HG03060 (cell line): ENCODE data around the gene LMNA.
"Not testable (repeated sequence)": the region's sequence is repeated elsewhere in the genome, so short reads cannot be mapped to it uniquely, and the experiment has no call there.

ENCODE experiments used
- ATAC-seq: cut with Tn5 transposase; IDR thresholded peaks from one replicate; pipeline ENCODE4 v1.9.1; 2021; ENCODE audit warnings: low read depth, moderate number of reproducible peaks; ENCODE audit not compliant: unreplicated experiment

LMNA gene

DNA sequence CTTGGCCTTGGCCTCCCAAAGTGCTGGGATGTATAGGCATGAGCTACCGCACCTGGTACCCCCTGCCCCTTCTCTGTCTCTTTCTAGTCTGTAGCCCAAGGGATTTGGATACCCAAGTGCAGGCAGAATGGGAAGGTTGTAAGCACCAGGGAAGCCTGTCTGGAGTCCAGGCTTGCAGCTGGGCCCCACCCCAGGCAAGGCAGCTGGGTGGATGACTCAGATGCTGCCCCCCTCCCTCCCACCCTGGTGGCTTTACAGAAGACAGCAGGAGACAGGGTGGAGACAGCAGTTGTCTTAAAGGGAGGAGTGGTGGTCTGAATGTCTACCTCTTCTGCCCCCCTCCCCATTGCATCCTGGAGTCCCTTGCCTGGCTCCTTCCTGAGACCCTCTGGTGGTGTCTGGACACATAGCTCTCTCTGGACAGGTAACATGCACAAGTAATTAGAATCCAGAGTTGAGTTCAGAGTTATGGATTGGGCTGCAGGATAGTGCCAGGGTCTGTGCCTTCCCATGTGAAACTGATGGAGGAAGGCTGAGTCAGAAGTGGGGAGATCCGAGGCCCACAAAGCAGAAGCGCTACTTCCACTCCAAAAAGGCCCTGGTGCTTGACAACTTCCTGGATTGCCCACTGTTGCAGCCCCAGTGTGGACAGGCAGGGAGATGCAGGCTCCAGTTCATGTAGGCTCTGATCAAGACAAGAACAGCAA lies 5.1 kb downstream of the LMNA start:
- no peak for ATAC-seq

DNA sequence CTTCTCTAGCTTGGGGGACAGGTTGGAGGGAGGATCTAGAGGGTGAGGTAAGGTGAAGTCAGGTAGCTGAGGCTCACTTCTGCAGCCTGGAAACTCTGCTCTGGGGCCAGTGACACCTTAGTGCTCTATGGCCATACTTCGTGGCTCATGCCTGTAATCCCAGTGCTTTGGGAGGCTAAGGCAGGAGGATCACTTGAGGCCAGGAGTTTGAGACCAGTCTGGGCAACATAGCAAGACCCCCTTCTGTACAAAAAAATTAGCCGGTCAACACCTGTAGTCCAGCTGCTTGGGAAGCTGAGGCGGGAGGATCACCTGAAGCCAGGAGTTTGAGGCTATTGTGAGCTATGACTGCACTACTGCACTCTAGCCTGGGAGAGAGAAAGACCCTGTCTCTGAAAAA lies 5.8 kb downstream of the LMNA start:
- ATAC-seq, result no peak

DNA sequence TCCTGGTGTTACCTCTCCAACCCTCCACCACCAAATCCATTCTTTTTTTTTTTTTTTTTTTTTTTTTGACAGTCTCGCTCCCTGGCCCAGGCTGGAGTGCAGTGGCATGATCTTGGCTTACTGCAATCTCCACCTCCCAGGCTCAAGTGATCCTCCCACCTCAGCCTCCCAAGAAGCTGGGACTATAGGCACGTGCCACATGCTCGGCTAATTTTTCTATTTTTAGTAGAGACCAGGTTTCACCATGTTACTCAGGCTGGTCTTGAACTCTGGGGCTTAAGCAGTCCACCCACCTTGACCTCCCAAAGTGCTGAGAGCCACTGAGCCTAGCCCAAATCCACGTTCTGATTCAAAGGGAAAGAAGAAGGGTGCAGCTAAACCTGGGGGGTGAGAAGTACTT lies 6.5 kb downstream of the LMNA start:
- ATAC-seq, result not testable (repeated sequence)

DNA sequence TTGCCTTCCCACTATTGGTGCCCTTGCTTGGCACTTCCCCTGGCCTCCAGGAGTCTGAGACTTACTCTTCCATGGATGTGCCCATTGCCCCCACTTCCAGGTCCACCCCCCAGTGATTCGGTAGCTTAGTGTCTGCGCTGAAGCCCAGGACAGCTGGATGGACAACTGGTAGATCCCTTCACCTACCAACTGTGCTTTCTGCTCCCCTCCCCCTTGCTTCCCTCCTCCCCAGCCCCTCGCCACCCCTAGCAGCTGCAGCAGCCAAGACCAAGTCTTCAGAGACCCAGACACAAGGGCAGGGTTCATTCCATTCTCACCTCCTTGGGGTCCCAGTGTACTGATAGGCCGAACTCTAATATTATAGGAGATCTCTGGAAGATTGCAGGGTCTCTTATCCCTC lies 6.9 kb downstream of the LMNA start:
- ATAC-seq, result no peak

DNA sequence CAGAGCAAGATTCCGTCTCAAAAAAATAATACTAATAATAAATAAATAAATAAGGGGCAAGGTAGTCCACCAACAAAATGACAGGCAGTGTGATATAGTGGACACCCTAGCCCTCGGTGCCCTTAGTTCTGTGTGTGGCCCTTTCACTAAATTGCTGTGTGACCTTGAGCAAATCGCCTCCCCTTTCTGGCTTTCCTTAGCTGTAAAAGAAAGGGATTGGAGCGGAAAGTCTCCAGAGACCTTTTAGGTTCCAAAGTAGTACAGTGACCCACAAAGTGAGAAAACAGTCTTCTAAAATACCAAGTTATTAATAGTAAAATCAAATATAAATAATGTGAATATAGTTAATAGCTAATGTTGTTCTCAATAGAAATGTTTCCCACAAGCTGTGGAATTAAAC lies 7.6 kb downstream of the LMNA start:
- ATAC-seq, result no peak

DNA sequence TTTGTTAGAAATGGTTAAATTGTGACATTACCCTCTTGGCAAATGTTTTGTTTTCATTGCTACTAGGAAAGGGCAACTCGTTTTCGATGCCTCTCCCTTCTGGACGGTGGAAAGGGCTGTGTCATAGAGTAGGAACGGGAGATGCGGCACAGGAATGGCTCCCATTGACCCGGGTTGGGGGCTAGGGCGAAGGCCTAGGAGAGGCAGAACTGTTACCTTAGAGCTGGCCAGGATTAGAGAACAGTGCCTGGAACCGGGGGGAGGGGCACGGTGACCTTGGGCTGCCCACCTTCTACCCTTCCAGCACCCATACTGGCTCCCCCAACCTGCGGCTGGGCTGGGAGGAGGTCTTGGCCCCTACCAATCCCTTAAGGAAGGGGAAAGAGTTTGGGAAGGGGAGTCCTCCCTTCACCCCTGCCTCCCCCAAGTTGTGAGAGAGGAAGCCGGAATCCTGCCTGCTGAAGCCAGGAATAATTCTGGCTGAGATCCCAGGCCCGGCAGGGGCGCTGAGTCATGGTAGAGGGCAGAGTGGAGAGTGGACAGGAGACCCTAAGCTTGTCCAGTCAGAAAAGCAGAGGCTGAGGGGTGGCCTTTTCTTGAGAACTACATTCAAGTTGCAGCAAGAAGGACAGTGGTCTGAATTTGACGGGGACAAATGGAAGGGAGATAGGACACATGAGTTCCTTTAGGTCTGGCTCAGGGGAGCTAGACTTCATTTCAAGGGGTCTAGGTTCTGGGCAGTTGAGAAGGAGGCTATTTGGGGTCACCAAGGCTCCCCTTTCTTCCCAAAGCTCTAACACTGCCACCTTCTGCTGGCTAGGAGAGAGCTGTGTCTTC lies 8.2 kb downstream of the LMNA start:
- ATAC-seq, result no peak

DNA sequence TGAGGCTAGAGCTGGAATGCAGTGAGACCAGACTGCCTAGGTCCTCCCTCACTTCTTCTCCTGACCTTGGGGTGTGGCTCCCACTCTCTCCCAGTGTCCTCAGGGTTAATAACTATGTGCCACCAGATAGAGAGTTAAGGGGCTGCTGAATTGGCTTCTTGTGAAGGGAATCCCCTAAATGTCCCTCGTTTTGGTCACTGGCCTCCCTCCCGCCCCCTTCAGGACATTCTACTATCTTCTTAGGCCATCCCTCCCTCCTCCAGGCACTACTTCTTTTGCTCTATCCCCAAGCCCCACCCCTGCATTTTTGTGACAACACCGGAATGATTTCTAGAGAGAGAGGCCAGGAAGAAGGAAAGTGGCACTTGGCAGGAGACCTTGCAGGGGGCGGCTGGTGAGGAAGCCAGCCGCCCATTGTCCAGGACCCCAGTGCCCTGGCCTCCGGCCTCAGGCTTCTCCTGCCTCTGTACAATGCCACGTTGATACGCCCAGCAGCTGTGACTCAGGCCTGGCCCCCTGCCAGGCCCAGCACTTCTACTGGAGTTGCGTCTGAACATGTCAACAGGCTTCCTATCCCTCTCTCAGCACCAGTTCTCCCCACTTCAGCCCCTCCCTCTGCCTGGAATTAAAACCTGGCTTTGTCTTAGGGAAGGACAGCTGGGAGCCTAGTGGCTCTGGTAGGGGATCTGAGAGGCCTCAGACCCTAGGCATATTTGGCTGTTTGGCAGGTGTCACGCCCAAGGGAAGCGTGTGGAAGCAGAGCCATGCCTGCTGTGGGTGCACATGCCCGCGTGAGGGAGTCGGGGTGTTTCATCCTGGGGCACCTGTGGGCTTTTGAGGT lies 9.1 kb downstream of the LMNA start:
- ATAC-seq, result no peak

DNA sequence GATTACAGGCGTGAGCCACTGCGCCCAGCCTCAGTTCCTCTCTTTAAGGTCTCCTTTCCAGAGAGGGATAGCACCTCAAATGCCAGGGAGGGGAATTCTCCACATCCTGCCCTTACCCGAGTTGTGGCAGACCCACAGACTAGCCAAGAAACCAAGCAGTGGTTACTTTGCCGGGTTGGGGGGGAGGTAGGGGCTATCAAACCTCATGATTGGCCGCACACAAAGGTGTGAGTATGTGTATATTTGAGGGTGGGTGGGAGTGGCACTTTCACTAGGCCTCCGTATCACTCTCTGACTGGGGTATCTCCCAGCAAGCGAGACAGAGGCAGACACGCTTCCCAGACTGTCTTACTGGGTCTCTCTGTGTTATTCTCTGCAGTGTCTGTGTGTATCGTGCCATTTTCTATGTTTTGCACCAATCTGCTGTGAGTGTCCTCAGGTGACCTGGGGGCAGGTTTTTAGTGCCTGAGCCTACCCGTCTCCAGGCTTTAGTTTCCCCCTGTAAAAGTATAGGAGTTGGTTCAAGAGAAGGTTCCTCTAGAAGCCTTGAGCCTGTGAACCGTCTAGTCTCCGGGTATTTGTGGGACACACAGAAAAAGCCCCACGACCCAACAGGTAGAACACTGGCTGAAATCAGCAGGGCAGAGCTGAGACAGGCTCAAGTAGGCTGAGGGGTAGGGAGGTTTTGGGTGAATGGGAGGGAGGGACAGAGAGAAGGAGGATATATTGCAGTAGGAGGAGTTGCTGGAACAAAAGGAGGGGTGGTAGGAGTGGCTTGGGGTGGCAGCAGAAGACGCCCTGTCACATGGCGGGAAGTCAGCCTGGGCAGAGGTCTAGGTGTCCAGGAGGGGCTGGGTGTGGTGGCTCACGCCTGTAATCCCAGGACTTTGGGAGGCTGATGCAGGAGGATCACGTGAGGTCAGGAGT lies 10.3 kb downstream of the LMNA start:
- no peak for ATAC-seq

DNA sequence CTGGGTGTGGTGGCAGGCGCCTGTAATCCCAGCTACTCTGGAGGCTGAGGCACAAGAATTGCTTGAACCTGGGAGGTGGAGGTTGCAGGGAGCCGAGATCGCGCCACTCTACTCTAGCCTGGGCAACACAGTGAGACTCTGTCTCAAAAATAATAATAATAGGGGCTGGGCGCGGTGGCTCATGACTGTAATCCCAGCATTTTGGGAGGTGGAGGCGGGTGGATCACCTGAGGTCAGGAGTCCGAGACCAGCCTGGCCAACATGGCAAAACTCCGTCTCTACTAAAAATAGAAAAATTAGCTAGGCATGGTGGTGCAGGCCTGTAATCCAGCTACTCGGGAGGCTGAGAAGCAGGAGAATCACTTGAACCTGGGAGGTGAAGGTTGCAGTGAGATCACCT lies 11.0 kb downstream of the LMNA start:
- not testable (repeated sequence) for ATAC-seq

DNA sequence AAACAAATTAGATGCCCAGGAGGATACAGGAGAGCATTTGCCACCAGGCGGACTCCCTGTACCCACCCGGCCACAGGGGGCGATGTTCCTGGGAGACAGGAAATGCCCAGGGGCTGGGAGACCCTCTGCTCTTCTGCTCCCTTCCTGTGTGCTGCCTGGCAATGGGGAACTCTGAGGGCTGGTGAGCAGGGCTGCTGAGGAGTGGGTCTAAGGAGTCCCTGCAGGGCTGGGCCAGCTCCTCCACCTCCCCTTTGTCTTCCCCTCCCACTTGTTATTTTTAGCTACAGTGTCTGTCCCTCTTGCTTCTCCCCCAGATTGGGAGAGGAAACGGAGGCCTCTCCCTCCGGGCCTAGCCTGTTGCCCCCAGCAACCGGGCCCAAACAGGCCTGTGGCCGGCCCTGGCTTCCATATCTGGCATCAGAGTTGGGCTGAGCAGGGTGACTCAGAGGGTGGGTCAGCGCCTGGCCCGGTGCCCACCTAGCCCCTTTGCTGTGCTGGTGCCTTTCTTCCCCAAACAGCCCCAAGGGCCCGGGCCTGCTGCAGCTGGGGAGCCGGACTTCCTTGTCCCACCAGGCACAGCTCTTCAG lies 11.6 kb downstream of the LMNA start:
- peak; percentile 26 for ATAC-seq

DNA sequence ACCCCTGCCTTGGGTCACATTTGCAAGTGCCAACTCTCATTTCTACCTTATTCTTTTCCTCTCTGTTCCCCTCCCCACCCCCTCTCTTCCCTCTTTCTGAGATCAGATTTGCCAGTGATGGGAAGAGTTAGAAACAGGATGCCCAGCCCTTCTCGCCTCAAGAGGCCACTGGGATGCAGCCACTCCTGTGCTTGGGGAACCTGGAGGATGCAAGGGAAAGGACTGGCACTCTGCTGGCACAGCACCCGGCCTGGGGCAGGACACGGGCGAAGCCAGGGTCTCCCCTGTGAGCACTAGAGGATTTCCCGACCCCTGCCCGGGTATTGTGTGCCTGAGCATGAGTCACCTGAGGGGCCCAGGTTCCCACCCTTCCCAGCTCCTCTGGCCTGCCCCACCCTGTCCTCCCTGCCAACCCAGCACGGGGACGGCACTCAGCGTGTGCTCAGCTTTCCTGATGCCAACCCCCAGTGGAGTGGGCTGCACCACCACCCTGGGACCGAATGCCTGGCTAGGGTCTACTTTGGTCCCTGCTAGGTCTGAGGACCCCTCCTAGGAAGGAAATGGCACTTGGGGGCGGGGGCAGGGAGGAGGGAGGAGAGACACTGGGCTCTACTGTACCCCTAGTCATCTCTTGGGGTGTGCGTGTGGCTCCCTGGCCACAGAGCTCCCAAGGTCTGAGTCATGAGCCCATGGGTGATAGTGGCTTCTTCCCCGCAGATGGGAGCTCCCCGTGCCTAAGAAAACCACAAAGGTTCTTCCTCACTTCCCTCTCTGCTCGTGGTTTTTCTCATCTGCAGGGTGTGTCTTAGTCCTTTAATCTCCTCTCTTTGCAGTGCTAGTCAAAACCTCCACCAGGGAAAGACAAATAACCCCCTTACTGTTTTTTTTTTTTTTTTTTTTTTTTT lies 12.4 kb downstream of the LMNA start:
- ATAC-seq, result peak; percentile 40

DNA sequence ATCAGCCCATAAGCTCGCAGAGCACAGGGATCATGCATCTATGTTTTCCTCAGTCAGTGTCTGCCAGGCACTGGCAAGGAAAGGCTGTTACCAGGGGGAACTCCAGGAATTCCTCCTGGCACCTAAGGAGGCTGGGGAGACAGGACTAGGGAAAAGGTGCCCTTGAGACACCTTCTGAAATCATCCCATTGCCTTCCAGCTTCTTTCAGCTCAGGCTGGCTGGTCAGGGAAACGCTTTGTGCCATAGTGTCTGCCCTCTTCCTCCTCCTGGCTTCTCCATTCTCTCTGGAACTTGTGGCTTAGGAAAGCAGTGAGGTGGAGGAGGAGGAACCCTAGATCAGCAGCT lies 13.8 kb downstream of the LMNA start:
- ATAC-seq, result no peak

DNA sequence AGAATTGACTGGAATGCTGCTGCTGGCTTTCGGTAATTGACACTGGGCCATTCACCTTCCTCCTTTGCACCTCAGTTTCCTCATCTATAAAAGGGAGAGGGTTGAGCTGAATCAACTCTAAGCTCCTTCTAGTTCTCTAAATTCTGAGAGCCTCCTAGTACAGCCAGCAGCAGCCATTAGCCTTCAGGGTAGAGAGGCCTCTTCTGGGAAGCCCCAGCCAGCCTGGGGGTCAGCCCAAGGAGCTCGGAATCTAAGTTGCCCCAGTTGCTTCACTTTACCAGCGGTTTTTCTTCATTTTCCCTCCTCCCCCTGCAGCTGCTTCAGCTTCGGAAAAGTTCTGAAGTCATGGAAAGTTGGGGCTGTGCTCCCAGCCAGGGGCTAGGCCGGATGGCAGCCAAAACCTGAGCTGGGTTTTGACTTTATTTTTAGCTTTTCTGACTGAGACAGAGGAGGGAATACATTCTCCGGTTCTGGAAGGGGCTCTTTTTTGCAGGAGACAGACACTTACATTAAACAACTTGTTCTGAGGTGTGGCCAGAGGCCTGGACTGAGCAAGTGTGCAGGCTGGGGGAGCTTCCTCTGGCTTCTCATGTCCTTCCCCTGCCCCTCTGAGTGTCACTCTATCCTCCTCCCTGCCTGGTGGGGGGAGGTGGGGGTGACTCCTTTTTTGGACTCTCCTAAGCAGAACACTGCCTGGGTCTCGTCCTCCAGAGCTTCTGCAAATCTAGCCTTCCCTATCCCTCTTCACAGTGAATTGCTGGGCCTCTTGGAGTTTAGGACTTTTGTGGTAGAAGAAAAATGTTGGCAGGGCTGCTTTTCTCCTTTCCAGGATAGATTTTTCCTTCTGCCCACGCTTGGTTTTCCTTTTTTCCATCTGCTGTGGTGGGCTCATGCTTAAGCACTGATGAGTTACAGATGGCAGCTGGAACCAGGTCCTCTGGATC lies 14.4 kb downstream of the LMNA start:
- ATAC-seq, result no peak

DNA sequence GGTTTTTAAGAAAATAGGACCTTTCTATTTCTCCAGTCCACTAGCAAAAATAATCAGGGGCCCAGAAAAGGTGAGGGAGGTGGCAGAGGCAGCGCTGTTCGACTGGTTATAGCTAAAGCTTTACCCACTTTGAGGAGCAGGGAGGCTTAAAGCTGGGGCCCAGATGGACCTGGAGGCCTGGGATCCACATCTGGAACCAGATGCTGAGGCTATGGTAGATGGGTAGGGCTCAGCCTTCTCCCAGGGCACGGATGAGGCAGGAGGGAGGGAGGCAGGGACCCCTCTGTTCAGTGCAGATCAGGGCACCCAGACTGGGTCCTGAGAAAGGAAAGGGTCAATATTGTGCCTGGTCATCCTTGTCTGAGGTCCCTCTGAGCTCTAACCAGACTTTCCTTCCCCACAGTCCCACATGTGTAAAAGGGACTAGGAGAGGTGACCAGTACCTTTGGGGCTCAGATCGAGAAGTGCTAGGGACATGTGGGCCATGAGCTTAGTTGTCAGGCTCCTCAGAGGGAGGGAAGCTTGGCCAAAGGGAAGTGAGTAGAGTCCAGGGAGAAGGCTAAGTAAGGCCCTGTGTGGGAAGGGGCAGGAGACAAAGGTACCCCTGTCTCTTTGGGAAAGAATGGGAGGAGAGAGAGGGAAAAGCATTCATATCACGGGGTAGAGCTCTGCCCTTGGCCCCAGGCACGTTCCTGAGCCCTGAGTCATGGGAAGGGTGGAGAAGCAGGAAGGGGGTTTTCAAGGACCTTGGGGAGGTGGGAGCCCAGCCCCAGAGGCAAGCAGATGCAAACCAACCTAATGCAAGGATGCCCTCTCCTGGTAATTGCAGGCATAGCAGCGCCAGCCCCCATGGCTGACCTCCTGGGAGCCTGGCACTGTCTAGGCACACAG lies 15.4 kb downstream of the LMNA start:
- no peak for ATAC-seq

DNA sequence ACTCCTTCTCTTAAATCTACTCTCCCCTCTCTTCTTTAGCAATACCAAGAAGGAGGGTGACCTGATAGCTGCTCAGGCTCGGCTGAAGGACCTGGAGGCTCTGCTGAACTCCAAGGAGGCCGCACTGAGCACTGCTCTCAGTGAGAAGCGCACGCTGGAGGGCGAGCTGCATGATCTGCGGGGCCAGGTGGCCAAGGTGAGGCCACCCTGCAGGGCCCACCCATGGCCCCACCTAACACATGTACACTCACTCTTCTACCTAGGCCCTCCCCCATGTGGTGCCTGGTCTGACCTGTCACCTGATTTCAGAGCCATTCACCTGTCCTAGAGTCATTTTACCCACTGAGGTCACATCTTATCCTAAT lies 16.0 kb downstream of the LMNA start:
- ATAC-seq, result no peak

DNA sequence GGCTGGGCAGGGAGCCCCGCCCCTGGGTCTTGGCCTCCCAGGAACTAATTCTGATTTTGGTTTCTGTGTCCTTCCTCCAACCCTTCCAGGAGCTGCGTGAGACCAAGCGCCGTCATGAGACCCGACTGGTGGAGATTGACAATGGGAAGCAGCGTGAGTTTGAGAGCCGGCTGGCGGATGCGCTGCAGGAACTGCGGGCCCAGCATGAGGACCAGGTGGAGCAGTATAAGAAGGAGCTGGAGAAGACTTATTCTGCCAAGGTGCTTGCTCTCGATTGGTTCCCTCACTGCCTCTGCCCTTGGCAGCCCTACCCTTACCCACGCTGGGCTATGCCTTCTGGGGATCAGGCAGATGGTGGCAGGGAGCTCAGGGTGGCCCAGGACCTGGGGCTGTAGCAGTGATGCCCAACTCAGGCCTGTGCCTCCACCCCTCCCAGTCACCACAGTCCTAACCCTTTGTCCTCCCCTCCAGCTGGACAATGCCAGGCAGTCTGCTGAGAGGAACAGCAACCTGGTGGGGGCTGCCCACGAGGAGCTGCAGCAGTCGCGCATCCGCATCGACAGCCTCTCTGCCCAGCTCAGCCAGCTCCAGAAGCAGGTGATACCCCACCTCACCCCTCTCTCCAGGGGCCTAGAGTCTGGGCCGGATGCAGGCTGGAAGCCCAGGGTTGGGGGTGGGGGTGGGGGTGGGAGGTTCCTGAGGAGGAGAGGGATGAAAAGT lies 20.4 kb downstream of the LMNA start:
- ATAC-seq, result no peak
